ENCODE measurements around the gene SSH2.

DNA sequence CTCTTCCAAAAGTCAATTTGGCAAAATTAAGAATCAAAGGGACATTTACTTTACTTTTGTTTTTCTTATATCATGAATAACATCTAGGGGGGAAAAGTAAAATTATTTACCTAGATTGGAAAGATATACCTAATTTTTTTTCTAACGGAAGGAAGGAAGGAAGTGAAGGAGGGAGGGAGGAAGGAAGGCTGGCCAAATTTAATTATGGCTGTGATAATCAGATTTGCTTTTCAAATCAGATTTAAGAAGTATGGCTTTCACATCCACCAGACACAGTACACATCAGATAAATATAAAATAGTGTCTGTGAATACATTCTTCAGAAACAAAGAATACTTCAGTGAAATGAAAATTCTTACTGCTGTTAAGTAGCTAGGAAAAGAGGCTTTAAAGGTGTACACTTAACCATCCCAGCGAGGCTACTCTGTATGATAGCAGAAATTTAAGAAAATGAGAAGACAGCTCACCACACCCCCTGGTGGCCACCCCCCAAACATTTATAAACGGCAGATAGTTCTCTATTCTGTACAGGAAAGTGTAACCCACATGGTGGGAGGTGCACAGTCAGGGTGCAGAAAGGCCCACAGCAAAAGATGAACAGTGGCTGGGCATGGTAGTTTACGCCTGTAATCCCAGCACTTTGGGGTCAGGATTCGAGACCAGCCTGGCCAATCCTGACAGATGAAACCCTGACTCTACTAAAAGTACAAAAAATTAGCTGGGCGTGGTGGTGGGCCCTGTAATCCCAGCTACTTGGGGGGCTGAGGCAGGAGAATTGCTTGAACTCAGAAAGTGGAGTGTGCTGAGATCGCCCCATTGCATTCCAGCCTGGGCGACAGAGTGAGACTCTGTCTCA lies 150.8 kb downstream of the SSH2 start:
- no peak for TF ChIP-seq JUN (CRISPR knock-in tag; IDR thresholded peaks at IDR 0.05)
- no peak for TF ChIP-seq KLF6 (CRISPR knock-in tag; IDR thresholded peaks at IDR 0.05)
- TF ChIP-seq MTA1 (CRISPR knock-in tag; IDR thresholded peaks at IDR 0.05; ENCODE audit: borderline replicate concordance) = no peak
- TF ChIP-seq AGO1 (IDR thresholded peaks at IDR 0.05; ENCODE audit: low read depth, low read length, poor library complexity, severe bottlenecking) = no peak
- no peak for TF ChIP-seq HMG20B (CRISPR knock-in tag; conservative IDR thresholded peaks at IDR 0.05)
- no peak for TF ChIP-seq ZSCAN20 (CRISPR knock-in tag; IDR thresholded peaks at IDR 0.05; ENCODE audit: borderline replicate concordance)
- no peak for TF ChIP-seq SETDB1 (CRISPR knock-in tag; IDR thresholded peaks at IDR 0.05; ENCODE audit: borderline replicate concordance)
- TF ChIP-seq CTCF (CRISPR knock-in tag; IDR thresholded peaks at IDR 0.05) = peak; percentile 76
- no peak for TF ChIP-seq PBX2 (CRISPR knock-in tag; IDR thresholded peaks at IDR 0.05)
- TF ChIP-seq, protein P1, sequence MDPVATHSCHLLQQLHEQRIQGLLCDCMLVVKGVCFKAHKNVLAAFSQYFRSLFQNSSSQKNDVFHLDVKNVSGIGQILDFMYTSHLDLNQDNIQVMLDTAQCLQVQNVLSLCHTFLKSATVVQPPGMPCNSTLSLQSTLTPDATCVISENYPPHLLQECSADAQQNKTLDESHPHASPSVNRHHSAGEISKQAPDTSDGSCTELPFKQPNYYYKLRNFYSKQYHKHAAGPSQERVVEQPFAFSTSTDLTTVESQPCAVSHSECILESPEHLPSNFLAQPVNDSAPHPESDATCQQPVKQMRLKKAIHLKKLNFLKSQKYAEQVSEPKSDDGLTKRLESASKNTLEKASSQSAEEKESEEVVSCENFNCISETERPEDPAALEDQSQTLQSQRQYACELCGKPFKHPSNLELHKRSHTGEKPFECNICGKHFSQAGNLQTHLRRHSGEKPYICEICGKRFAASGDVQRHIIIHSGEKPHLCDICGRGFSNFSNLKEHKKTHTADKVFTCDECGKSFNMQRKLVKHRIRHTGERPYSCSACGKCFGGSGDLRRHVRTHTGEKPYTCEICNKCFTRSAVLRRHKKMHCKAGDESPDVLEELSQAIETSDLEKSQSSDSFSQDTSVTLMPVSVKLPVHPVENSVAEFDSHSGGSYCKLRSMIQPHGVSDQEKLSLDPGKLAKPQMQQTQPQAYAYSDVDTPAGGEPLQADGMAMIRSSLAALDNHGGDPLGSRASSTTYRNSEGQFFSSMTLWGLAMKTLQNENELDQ (CRISPR knock-in tag; IDR thresholded peaks at IDR 0.05; ENCODE audit: borderline replicate concordance) = no peak
- no peak for TF ChIP-seq SMARCE1 (IDR thresholded peaks at IDR 0.05; ENCODE audit: borderline replicate concordance)

All from HepG2 (cell line).